Endothelial cell (in vitro differentiated cells): ENCODE measurements around the gene TMPRSS6. TPM values are rescaled to one million over a fixed set of nuclear protein-coding genes. Genes with fewer than 3 reads are reported as not detected.

ENCODE experiments used
- DNase-seq: peaks from one replicate; pipeline ENCODE4 v3.0.0; 2021; ENCODE audit warnings: low spot score
- H3K27ac Mint-ChIP-seq: one replicate; pipeline ENCODE4 v1.8.0; 2021; ENCODE audit warnings: mixed read lengths, inconsistent platforms; ENCODE audit not compliant: unreplicated experiment
- H3K27me3 Mint-ChIP-seq: one replicate; pipeline ENCODE4 v1.8.0; 2021; ENCODE audit warnings: mild to moderate bottlenecking, moderate library complexity, mixed read lengths, inconsistent platforms; ENCODE audit not compliant: unreplicated experiment
- H3K36me3 Mint-ChIP-seq: one replicate; pipeline ENCODE4 v1.8.0; 2021; ENCODE audit warnings: mild to moderate bottlenecking, low read depth, mixed read lengths, inconsistent platforms; ENCODE audit not compliant: unreplicated experiment
- H3K4me1 Mint-ChIP-seq: one replicate; pipeline ENCODE4 v1.8.0; 2021; ENCODE audit warnings: mild to moderate bottlenecking, mixed read lengths, inconsistent platforms; ENCODE audit not compliant: unreplicated experiment
- H3K4me3 Mint-ChIP-seq: one replicate; pipeline ENCODE4 v1.8.0; 2021; ENCODE audit warnings: mild to moderate bottlenecking, mixed read lengths, inconsistent platforms; ENCODE audit not compliant: unreplicated experiment
- H3K9me3 Mint-ChIP-seq: one replicate; pipeline ENCODE4 v1.8.0; 2021; ENCODE audit warnings: mixed read lengths, inconsistent platforms; ENCODE audit not compliant: unreplicated experiment
- total RNA-seq: library from RNA; stranded (reverse); fragmentation: NEBNext Ultra II Directional; extraction: Animal tissue kit (Norgen Biotek cat#: 25700); gene quantifications from one replicate; pipeline ENCODE4 v1.2.1, GENCODE V29; 2021; ENCODE audit not compliant: unreplicated experiment
- TF ChIP-seq, protein P1 (sequence below): fragments of 200-600 bp; sonication (generic); IDR thresholded peaks from one replicate; pipeline ENCODE4 v1.5.0; 2021; ENCODE audit warnings: antibody characterized with exemption; ENCODE audit not compliant: unreplicated experiment

The TMPRSS6 gene
- total RNA-seq, 1 donor from 2014 or later: not detected

DNA sequence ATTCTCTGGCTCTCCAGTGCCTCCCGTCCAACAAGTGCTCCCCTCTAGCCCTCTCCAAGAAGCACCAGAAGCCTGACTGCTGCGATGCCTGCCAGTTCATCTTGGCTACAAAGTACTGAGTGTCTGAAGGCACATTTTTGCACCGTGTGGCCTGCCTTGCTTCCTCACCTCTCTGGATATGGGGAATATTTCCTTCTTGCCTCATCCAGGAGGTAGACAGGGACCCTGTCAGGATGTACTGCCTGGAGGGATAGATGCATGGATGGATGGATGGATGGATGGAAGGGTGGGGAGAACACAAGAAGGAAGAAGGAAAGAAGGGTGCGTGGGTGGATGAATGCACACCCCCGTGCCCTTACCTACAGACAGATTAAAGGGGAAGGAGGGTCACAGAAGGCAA is 30.4 kb downstream of the TMPRSS6 start:
- H3K4me1 Mint-ChIP-seq: peaks cover 19% of the 10 kb centered on the region
- peak overlapping the region; percentile 26 for H3K4me3 Mint-ChIP-seq
- no peaks in the 10 kb centered on the region for H3K9me3 Mint-ChIP-seq
- H3K27ac Mint-ChIP-seq: no peak overlapping the region
- peaks cover 9% of the 10 kb centered on the region for H3K27me3 Mint-ChIP-seq
- no peak for DNase-seq
- H3K36me3 Mint-ChIP-seq: no peaks in the 10 kb centered on the region
- TF ChIP-seq, protein P1, sequence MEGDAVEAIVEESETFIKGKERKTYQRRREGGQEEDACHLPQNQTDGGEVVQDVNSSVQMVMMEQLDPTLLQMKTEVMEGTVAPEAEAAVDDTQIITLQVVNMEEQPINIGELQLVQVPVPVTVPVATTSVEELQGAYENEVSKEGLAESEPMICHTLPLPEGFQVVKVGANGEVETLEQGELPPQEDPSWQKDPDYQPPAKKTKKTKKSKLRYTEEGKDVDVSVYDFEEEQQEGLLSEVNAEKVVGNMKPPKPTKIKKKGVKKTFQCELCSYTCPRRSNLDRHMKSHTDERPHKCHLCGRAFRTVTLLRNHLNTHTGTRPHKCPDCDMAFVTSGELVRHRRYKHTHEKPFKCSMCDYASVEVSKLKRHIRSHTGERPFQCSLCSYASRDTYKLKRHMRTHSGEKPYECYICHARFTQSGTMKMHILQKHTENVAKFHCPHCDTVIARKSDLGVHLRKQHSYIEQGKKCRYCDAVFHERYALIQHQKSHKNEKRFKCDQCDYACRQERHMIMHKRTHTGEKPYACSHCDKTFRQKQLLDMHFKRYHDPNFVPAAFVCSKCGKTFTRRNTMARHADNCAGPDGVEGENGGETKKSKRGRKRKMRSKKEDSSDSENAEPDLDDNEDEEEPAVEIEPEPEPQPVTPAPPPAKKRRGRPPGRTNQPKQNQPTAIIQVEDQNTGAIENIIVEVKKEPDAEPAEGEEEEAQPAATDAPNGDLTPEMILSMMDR: no peak

DNA sequence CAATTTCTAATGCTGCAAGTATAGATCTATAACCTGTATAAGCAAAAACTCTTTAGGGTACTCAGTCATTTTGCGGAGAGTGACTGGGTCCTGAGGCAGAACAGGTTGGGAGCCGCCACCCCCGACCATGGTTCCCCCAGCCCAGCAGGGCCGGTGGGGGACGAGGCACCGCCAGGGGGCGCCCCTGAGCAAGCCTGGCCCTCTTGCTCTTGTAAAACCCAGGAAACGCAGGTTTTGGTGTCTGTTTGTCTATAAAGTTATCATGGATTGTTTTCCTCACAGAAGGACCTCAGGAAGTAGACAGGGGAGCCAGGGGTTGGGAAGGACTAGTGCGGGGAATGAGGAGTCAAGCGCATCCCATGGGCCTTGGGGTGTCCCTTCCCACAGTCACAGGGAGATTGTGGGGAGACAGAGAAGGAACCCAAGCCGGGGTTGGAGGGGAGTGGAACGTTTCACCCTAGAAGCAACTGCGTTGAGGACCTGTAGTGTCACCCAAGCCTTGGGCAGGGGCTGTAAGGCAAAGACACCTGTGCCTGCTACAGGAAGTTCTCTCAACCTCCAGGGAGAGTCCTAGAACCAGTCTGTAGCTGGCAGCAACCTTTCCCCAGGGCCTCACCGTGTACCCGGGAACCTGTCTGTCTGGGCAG is 31.6 kb downstream of the TMPRSS6 start:
- Mint-ChIP-seq H3K36me3 (no peaks in the 10 kb centered on the region), H3K4me3 (no peak overlapping the region), H3K27me3 (peaks cover 9% of the 10 kb centered on the region), H3K9me3 (no peaks in the 10 kb centered on the region), H3K27ac (no peak overlapping the region), H3K4me1 (peaks cover 19% of the 10 kb centered on the region)
- peak; percentile 84 for DNase-seq
- TF ChIP-seq, protein P1: peak; percentile 93

DNA sequence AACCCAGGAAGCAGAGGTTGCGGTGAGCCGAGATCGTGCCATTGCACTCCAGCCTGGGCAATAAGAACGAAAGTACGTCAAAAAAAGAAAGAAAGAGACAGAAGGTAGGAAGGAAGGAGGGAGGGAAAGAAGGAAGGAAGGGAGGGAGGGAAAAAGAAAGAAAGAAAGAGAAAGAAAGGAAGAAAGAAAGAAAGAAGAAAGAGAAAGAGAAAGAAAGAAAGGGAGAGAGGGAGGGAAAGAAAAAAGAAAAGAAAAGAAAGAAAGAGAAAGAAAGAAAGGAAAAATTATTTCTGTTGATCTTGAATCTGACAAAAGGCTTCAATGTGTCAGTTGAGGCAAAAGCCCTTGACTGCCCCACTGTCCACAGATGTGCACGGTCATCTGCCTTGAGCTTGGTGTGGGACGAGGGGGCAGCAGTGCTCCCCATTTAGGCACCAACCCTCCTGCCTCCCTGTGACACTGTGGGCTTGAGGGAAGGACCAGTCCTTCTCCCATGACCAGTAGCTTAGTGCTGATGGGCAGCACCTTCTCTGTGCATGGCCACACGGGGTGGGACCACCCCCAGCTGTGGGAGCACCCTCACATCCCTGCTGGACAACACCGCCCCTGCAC is 33.6 kb downstream of the TMPRSS6 start:
- Mint-ChIP-seq H3K27ac (no peak overlapping the region), H3K9me3 (no peaks in the 10 kb centered on the region), H3K36me3 (no peaks in the 10 kb centered on the region), H3K4me3 (no peak overlapping the region), H3K27me3 (peaks cover 7% of the 10 kb centered on the region), H3K4me1 (peaks cover 19% of the 10 kb centered on the region)
- no peak for DNase-seq
- TF ChIP-seq, protein P1: no peak

DNA sequence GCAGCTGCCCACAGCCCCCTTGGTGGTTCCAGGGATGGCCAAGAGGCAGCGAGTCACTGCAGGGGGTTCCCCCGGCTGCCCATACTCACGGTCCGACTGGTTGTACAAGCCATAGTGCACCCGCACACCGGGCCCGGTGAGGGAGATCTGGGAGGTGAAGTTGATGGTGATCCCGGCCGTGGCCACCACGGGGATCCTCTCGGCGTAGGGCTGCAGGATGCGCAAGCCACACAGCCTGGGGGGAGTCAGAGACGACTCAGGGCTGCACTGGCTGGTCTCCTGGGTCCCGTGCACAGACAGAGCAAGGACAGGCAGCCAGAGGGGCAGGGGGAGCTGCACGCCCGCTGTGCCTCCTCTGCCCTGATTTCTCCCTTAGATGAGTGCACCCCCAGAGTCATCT is 34.5 kb downstream of the TMPRSS6 start:
- H3K36me3 Mint-ChIP-seq: no peaks in the 10 kb centered on the region
- H3K9me3 Mint-ChIP-seq: no peaks in the 10 kb centered on the region
- H3K27me3 Mint-ChIP-seq: peaks cover 9% of the 10 kb centered on the region
- no peak for DNase-seq
- TF ChIP-seq, protein P1: no peak
- no peak overlapping the region for H3K27ac Mint-ChIP-seq
- peaks cover 17% of the 10 kb centered on the region for H3K4me1 Mint-ChIP-seq
- H3K4me3 Mint-ChIP-seq: no peak overlapping the region

DNA sequence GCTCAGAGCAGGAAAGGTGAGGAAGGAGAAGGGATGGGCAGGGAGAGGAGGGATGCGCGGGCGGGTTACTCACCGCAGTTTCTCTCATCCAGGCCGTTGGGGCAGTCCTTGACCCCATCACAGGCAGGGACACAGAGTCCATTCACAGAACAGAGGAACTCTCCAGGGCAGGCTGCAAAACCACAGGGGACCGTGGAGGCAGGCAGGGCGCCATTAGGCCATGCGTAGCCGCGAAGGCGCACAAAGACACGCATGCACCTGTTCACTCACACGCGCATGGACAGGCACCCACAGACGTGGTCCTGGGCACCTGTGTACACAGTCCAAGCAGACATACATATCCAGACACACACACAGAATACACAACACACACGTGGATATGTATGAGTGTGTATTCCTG is 35.0 kb downstream of the TMPRSS6 start:
- Mint-ChIP-seq H3K4me1 (peaks cover 13% of the 10 kb centered on the region), H3K9me3 (no peaks in the 10 kb centered on the region), H3K4me3 (no peak overlapping the region), H3K36me3 (no peaks in the 10 kb centered on the region), H3K27me3 (peaks cover 12% of the 10 kb centered on the region), H3K27ac (no peak overlapping the region)
- TF ChIP-seq, protein P1: no peak
- no peak for DNase-seq
